ENCODE data around the gene LDAH.
A peak's percentile ranks its signal among the peaks of the same experiment; 100 is the strongest.

LDAH gene

GRCh38 chr2:20635675-20636584 is 187.0 kb downstream of the LDAH start:
- peak; percentile 72 for DNase-seq (ENCODE audit: low spot score)

GRCh38 chr2:20635113-20635510 is 187.8 kb downstream of the LDAH start:
- no peak for DNase-seq (ENCODE audit: low spot score)

GRCh38 chr2:20634507-20635112 is 188.3 kb downstream of the LDAH start:
- DNase-seq (ENCODE audit: low spot score), result no peak

All from germinal center (tissue), 1 donor.